Measurements from ENCODE around the gene FABP2. TPM values are rescaled to one million over a fixed set of nuclear protein-coding genes. Genes with fewer than 3 reads are reported as not detected.
A peak's percentile ranks its signal among the peaks of the same experiment; 100 is the strongest.

FABP2 gene
- total and polyA plus RNA-seq, 12 donors = 0.01 to 2.2 (median 0.15) TPM; not detected in 7

GRCh38 chr4:119290598-119290997, 31.3 kb downstream of the FABP2 start:
- peaks cover 0 to 19% (median 10%) of the 10 kb centered on the region in 9 donors for H3K4me1 ChIP-seq
- DNase-seq (no peak), ATAC-seq (no peak)
- peaks cover 0 to 61% (median 16%) of the 10 kb centered on the region in 9 donors for H3K36me3 ChIP-seq
- H3K27ac ChIP-seq = no peak overlapping the region
- 82 to 91% methylated on average over 1 of the region's 1 CpG for WGBS, 2 donors
- no peak for TF ChIP-seq CTCF (IDR thresholded peaks at IDR 0.05)
- no peaks in the 10 kb centered on the region for H3K9me3 ChIP-seq
- H3K4me3 ChIP-seq = no peak overlapping the region
- H3K27me3 ChIP-seq = no peaks in the 10 kb centered on the region
- intact Hi-C loops (cut with DNase I) = loop anchor here in 1 of 10 donors (10.0 kb wide), 1 partner anchor 546 kb away; no protein-coding TSS in a partner anchor

GRCh38 chr4:119289313-119289712, 32.6 kb downstream of the FABP2 start:
- no peak for DNase-seq
- H3K27ac ChIP-seq = no peak overlapping the region
- TF ChIP-seq CTCF (IDR thresholded peaks at IDR 0.05) = no peak
- ATAC-seq = no peak
- H3K36me3 ChIP-seq = peaks cover 0 to 51% (median 16%) of the 10 kb centered on the region in 9 donors
- no peaks in the 10 kb centered on the region for H3K9me3 ChIP-seq
- intact Hi-C loops (cut with DNase I) = loop anchor here in 8 of 10 donors (5.0 to 10.0 kb wide), 16 partner anchors 72 to 1032 kb away; partner anchors contain the start of genes USP53 (in 3 of the 8) and SYNPO2 (in 1 of the 8)
- 97% methylated on average over 5 of the region's 5 CpGs for WGBS, 2 donors
- no peaks in the 10 kb centered on the region for H3K27me3 ChIP-seq
- H3K4me3 ChIP-seq = no peak overlapping the region
- peaks cover 0 to 27% (median 20%) of the 10 kb centered on the region in 9 donors for H3K4me1 ChIP-seq

- peaks cover 0 to 26% (median 4%) of the 10 kb centered on the region in 9 donors for H3K36me3 ChIP-seq
- 16 to 22% methylated on average over 3 of the region's 3 CpGs for WGBS, 2 donors
- H3K27ac ChIP-seq = peak overlapping the region in 7 of 10 donors; percentile 10 to 75 (median 59)
- H3K4me1 ChIP-seq = peaks cover 0 to 51% (median 33%) of the 10 kb centered on the region in 9 donors
- DNase-seq (peak in 1 of 2 donors; percentile 53), ATAC-seq (peak in 7 of 8 donors; percentile 39 to 78 (median 63))
- no peaks in the 10 kb centered on the region for H3K27me3 ChIP-seq
- no peak overlapping the region for H3K4me3 ChIP-seq
- H3K9me3 ChIP-seq = no peaks in the 10 kb centered on the region
- intact Hi-C loops (cut with DNase I) = loop anchor here in 8 of 10 donors (1.0 to 10.0 kb wide), 17 partner anchors 69 to 1029 kb away; partner anchors contain the start of genes USP53 (in 3 of the 8) and SYNPO2 (in 1 of the 8)
- peak; percentile 30 to 81 (median 71) for TF ChIP-seq CTCF (IDR thresholded peaks at IDR 0.05)
Measured at GRCh38 chr4:119286377-119287002, 35.4 kb downstream of the FABP2 start.

- intact Hi-C loops (cut with DNase I) = loop anchor here in 9 of 10 donors (5.0 to 10.0 kb wide), 18 partner anchors 38 to 1028 kb away; partner anchors contain the start of genes USP53 (in 4 of the 9) and SYNPO2 (in 1 of the 9)
- TF ChIP-seq CTCF (IDR thresholded peaks at IDR 0.05) = no peak
- Histone ChIP-seq H3K36me3 (peaks cover 0 to 21% (median 0%) of the 10 kb centered on the region in 9 donors), H3K4me3 (peak overlapping the region in 5 of 10 donors; percentile 6 to 30 (median 25)), H3K27ac (peak overlapping the region in 7 of 10 donors; percentile 25 to 75 (median 59)), H3K27me3 (no peaks in the 10 kb centered on the region), H3K4me1 (peaks cover 0 to 57% (median 40%) of the 10 kb centered on the region in 9 donors), H3K9me3 (no peaks in the 10 kb centered on the region)
- WGBS, 2 donors = 14 to 15% methylated on average over 4 of the region's 4 CpGs
- DNase-seq (no peak), ATAC-seq (peak in 5 of 8 donors; percentile 16 to 31 (median 29))
Measured at GRCh38 chr4:119284876-119285780, 36.8 kb downstream of the FABP2 start.

Data from heart right ventricle (tissue), 16 donors.